Endothelial cell of umbilical vein (primary cell): ENCODE measurements around the gene RPTN. TPM values are rescaled to one million over a fixed set of nuclear protein-coding genes. Genes with fewer than 3 reads are reported as not detected.

ENCODE experiments used
- BruUV-seq: library from RNA; stranded (reverse); fragments of 400-500 nt; replicated peaks from 2 replicates; lab custom pipeline; 2021; lab: Mats Ljungman, UMichigan
- CTCF ChIA-PET: fragments of 300-600, 350-600 bp; sonication (Branson Sonifier 250); formaldehyde crosslinking; loops from one replicate; lab custom pipeline; 2021; ENCODE audit warnings: antibody characterized with exemption, inconsistent platforms; lab: Charles Lee
- POLR2A ChIA-PET: fragments of 300-600, 350-600 bp; sonication (Branson Sonifier 250); formaldehyde crosslinking; loops from one replicate; lab custom pipeline; 2021; ENCODE audit warnings: antibody characterized with exemption, inconsistent platforms; lab: Charles Lee
- DNase-seq: peaks from one replicate; pipeline ENCODE4 v3.0.0-alpha.2; 2011; ENCODE audit warnings: low read depth, low spot score
- FAIRE-seq: peaks from 2 replicates; lab custom pipeline; 2011; peaks lifted over from hg19 to GRCh38; lab: Jason Lieb, UNC
- H2AFZ ChIP-seq: 2 replicates; pipeline ENCODE4 v1.6.0; 2012; ENCODE audit warnings: low read depth, low read length, control low read depth, inconsistent platforms
- H3K27ac ChIP-seq: 2 replicates; pipeline ENCODE4 v1.5.1; 2011; ENCODE audit warnings: low read depth, mild to moderate bottlenecking, control low read depth, low read length, moderate library complexity; ENCODE audit not compliant: insufficient read depth
- H3K27me3 ChIP-seq, 2 experiments: 2 replicates each; pipeline versions ENCODE4 v1.6.0 to v1.6.1; 2011; ENCODE audit warnings: low read length in 2 of 2, mixed read lengths in 1 of 2; ENCODE audit not compliant: control insufficient read depth in 2 of 2, insufficient read depth in 2 of 2
- H3K36me3 ChIP-seq, 2 experiments: 2 replicates in 1 of 2; 3 replicates in 1 of 2; pipeline ENCODE4 v1.5.1; 2011; ENCODE audit warnings: low read length in 2 of 2, mild to moderate bottlenecking in 1 of 2, moderate library complexity in 1 of 2; ENCODE audit not compliant: control insufficient read depth in 2 of 2, insufficient read depth in 2 of 2; ENCODE audit errors: extremely low read depth in 1 of 2
- H3K4me1 ChIP-seq: 3 replicates; pipeline ENCODE4 v1.5.1; 2011; ENCODE audit warnings: mild to moderate bottlenecking, low read length; ENCODE audit not compliant: control insufficient read depth, insufficient read depth; ENCODE audit errors: extremely low read depth
- H3K4me2 ChIP-seq: 2 replicates; pipeline ENCODE4 v1.6.1; 2011; ENCODE audit warnings: low read length, control low read depth, mixed read lengths; ENCODE audit not compliant: insufficient read depth
- H3K4me3 ChIP-seq, 3 experiments: fragments of 200-600 bp in 1 of 3; sonication (generic), shearing (Covaris generic) in 1 of 3; replicated peaks in 1 of 3; 2 replicates each; pipeline ENCODE4 v1.5.1; 2011 to 2016; ENCODE audit warnings: control low read depth in 3 of 3, low read length in 3 of 3, mild to moderate bottlenecking in 2 of 3, inconsistent platforms in 1 of 3, low read depth in 1 of 3, moderate library complexity in 1 of 3; ENCODE audit not compliant: insufficient read depth in 1 of 3
- H3K79me2 ChIP-seq: 2 replicates; pipeline ENCODE4 v1.6.0; 2012; ENCODE audit warnings: low read length, inconsistent platforms; ENCODE audit not compliant: control insufficient read depth, insufficient read depth
- H3K9ac ChIP-seq: replicated peaks from 2 replicates; pipeline ENCODE3; 2011; ENCODE audit warnings: low read length, control low read depth; ENCODE audit not compliant: insufficient read depth; ENCODE audit errors: extremely low read depth
- H3K9me1 ChIP-seq: replicated peaks from 3 replicates; pipeline ENCODE4 v1.6.0; 2011; ENCODE audit warnings: mild to moderate bottlenecking, low read length; ENCODE audit not compliant: control insufficient read depth, insufficient read depth; ENCODE audit errors: extremely low read depth
- H3K9me3 ChIP-seq: replicated peaks from 2 replicates; pipeline ENCODE4 v1.5.1; 2012; ENCODE audit warnings: low read length, inconsistent platforms; ENCODE audit not compliant: control insufficient read depth, insufficient read depth
- H4K20me1 ChIP-seq: replicated peaks from 2 replicates; pipeline ENCODE3; 2011; ENCODE audit warnings: mild to moderate bottlenecking, low read length; ENCODE audit not compliant: control insufficient read depth, insufficient read depth; ENCODE audit errors: extremely low read depth
- EZH2 ChIP-seq: IDR thresholded peaks from 2 replicates; pipeline ENCODE4 v1.6.1; 2012; ENCODE audit warnings: borderline replicate concordance, low read depth, mild to moderate bottlenecking, moderate library complexity, low read length, inconsistent platforms; ENCODE audit not compliant: severe bottlenecking
- FOS ChIP-seq: IDR thresholded peaks from 2 replicates; pipeline ENCODE4 v1.6.1; 2011; ENCODE audit warnings: mild to moderate bottlenecking, low read length, moderate library complexity, borderline replicate concordance; ENCODE audit not compliant: insufficient read depth
- GATA2 ChIP-seq: IDR thresholded peaks from 2 replicates; pipeline ENCODE4 v1.7.0; 2011; ENCODE audit warnings: low read depth, mild to moderate bottlenecking, moderate library complexity, mixed read lengths, low read length; ENCODE audit not compliant: insufficient read length, insufficient read depth
- JUN ChIP-seq: IDR thresholded peaks from 2 replicates; pipeline ENCODE4 v1.6.1; 2011; ENCODE audit warnings: borderline replicate concordance, low read depth; ENCODE audit not compliant: insufficient read length, insufficient read depth
- MYC ChIP-seq: IDR thresholded peaks from one replicate; pipeline ENCODE4 v1.6.1; 2011; ENCODE audit warnings: mild to moderate bottlenecking, low read depth, low read length
- POLR2A ChIP-seq: IDR thresholded peaks from 2 replicates; pipeline ENCODE4 v1.6.1; 2012; ENCODE audit warnings: low read depth, mild to moderate bottlenecking, control low read depth, low read length
- POLR2AphosphoS5 ChIP-seq: IDR thresholded peaks from 2 replicates; pipeline ENCODE4 v1.6.1; 2012; ENCODE audit warnings: low read depth, mild to moderate bottlenecking, control low read depth, low read length, moderate library complexity; ENCODE audit not compliant: insufficient read depth
- dilution Hi-C: fragments of 300-500 bp; cut with MboI; formaldehyde crosslinking; loops from one replicate; pipeline ENCODE4 v1.15.0; 2019; ENCODE audit warnings: low sequenced_read_pairs; ENCODE audit not compliant: extremely low pct_ligation_motif_present
- intact Hi-C: fragments of 100-400 bp; cut with micrococcal nuclease; formaldehyde crosslinking; loops from one replicate; pipeline ENCODE4 v1.10.0; 2022
- polyA plus RNA-seq, 4 experiments: library from polyadenylated mRNA; depleted of rRNA in 3 of 4; stranded (reverse) in 3 of 4; unstranded in 1 of 4; fragments of >200 nt; gene quantifications; 2 replicates each; pipeline versions ENCODE4 v1.2.1 to v1.2.3, GENCODE V29; 2011 to 2012; ENCODE audit warnings: missing spikeins in 1 of 4
- total RNA-seq: library from RNA; stranded (reverse); gene quantifications from 2 replicates; pipeline ENCODE4 v1.2.3, GENCODE V29; 2021
- TF ChIP-seq, protein P1 (sequence below): IDR thresholded peaks from 2 replicates; pipeline ENCODE4 v1.6.1; 2011; ENCODE audit not compliant: insufficient read depth, insufficient read length
- TF ChIP-seq, protein P2 (sequence below), 2 donors: IDR thresholded peaks; 1 replicate in 1 of 2; 2 replicates in 1 of 2; pipeline ENCODE4 v1.5.1; 2011; ENCODE audit warnings: low read length in 2 of 2, mild to moderate bottlenecking in 2 of 2, moderate library complexity in 2 of 2, control low read depth in 1 of 2, inconsistent platforms in 1 of 2, low read depth in 1 of 2; ENCODE audit not compliant: insufficient read depth in 1 of 2; ENCODE audit errors: extremely low read depth in 1 of 2

The RPTN gene
- total and polyA plus RNA-seq, 2 donors (not counting 3 experiments of a cell fraction or from before 2014, with no cell fraction given) = not detected

DNA sequence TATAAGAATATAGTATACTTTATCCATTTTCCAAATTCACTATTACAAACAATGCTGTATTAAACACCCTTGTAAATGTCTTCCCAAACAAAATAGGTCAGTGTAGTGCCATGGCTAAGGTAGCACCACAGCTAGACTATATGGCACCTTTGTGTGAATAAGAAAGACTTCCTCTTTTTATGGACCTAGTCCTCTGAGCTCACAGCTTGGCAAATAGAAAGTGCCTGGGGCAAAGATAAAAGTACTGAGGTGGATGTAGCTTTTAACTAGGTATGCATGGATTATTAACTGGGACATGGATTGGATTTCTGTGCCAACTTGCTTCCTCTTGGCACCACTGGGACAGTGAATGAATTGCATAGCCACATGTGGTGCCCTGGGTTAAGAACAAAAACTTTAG lies 40.0 kb upstream of the RPTN start:
- TF ChIP-seq, protein P1, sequence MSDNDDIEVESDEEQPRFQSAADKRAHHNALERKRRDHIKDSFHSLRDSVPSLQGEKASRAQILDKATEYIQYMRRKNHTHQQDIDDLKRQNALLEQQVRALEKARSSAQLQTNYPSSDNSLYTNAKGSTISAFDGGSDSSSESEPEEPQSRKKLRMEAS = no peak
- TF ChIP-seq JUN = no peak
- no peaks in the 10 kb centered on the region for H3K9me1 ChIP-seq
- no TSS peak for BruUV-seq
- ChIA-PET POLR2A (no interaction called here), CTCF (interaction anchor here (0.9 to 3.2 kb wide), 4 partner anchors 10 to 260 kb away, joined by 3 to 17 read pairs (median 4); no protein-coding TSS in a partner anchor)
- no peak overlapping the region for H3K4me3 ChIP-seq
- no peaks in the 10 kb centered on the region for H3K4me1 ChIP-seq
- no peaks in the 10 kb centered on the region for H3K79me2 ChIP-seq
- dilution Hi-C loops = no loop called here
- H3K9ac ChIP-seq = no peak overlapping the region
- FAIRE-seq (no peak), DNase-seq (no peak)
- H3K27ac ChIP-seq = no peak overlapping the region
- H2AFZ ChIP-seq = no peak overlapping the region
- H4K20me1 ChIP-seq = no peaks in the 10 kb centered on the region
- H3K9me3 ChIP-seq = no peaks in the 10 kb centered on the region
- H3K36me3 ChIP-seq = no peaks in the 10 kb centered on the region
- intact Hi-C loops = no loop called here
- no peaks in the 10 kb centered on the region for H3K27me3 ChIP-seq
- H3K4me2 ChIP-seq = no peak overlapping the region

DNA sequence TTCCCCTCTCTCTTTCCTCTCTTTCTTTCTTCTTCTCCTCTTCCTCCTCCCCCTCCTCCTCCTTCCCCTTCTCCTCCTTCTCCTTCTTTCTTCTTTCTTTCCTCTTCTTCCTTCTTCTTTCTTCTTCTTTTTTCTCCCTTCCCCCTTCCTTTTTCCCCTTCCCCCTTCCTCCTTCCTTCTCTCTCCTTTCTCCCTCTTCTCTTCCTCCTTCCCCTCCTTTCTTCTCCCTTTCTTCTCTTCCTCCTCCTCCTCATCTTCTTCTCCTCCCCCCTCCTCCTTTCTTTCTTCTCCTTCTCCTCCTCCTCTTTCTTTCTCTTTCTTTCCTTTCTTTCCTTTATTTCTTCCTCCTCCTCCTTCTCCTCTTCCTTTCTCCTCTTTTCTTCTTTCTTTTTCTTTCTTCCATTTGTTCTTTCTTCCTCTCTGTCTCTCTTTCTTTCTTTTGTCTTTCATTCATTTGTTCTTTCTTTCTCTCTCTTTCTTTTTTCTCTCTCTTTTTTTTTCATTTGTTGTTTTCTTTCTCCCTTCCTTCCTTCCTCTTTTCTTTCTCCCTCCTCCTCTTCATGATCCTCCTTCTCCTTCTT lies 38.4 kb upstream of the RPTN start:
- H3K4me3 ChIP-seq = no peak overlapping the region
- H3K9ac ChIP-seq = no peak overlapping the region
- no peak overlapping the region for H2AFZ ChIP-seq
- CTCF ChIA-PET = interaction anchor here (3.2 kb wide), 1 partner anchor 261 kb away, joined by 17 read pairs; no protein-coding TSS in a partner anchor
- H3K27me3 ChIP-seq = no peaks in the 10 kb centered on the region
- H3K4me1 ChIP-seq = no peaks in the 10 kb centered on the region
- DNase-seq (no peak), FAIRE-seq (no peak)
- no peaks in the 10 kb centered on the region for H3K79me2 ChIP-seq
- dilution Hi-C loops = no loop called here
- no peaks in the 10 kb centered on the region for H3K9me3 ChIP-seq
- H4K20me1 ChIP-seq = no peaks in the 10 kb centered on the region
- no TSS peak for BruUV-seq
- no peak for TF ChIP-seq MYC
- no peak for TF ChIP-seq JUN
- TF ChIP-seq POLR2A = no peak
- TF ChIP-seq, protein P1 = no peak
- TF ChIP-seq, protein P2, sequence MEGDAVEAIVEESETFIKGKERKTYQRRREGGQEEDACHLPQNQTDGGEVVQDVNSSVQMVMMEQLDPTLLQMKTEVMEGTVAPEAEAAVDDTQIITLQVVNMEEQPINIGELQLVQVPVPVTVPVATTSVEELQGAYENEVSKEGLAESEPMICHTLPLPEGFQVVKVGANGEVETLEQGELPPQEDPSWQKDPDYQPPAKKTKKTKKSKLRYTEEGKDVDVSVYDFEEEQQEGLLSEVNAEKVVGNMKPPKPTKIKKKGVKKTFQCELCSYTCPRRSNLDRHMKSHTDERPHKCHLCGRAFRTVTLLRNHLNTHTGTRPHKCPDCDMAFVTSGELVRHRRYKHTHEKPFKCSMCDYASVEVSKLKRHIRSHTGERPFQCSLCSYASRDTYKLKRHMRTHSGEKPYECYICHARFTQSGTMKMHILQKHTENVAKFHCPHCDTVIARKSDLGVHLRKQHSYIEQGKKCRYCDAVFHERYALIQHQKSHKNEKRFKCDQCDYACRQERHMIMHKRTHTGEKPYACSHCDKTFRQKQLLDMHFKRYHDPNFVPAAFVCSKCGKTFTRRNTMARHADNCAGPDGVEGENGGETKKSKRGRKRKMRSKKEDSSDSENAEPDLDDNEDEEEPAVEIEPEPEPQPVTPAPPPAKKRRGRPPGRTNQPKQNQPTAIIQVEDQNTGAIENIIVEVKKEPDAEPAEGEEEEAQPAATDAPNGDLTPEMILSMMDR (IDR thresholded peaks at IDR 0.05; ENCODE audit: extremely low read depth in 1 of 2, insufficient read depth in 1 of 2, low read depth in 1 of 2, low read length in 2 of 2) = no peak
- no peak for TF ChIP-seq EZH2
- TF ChIP-seq POLR2AphosphoS5 = no peak
- TF ChIP-seq FOS = no peak
- no peak for TF ChIP-seq GATA2
- no peak overlapping the region for H3K4me2 ChIP-seq
- POLR2A ChIA-PET = no interaction called here
- H3K27ac ChIP-seq = no peak overlapping the region
- no peaks in the 10 kb centered on the region for H3K9me1 ChIP-seq
- no peaks in the 10 kb centered on the region for H3K36me3 ChIP-seq
- intact Hi-C loops = no loop called here
